Posterior vena cava (tissue), 2 donors: Measurements from ENCODE around the gene HMCES. TPM values are rescaled to one million over a fixed set of nuclear protein-coding genes. Genes with fewer than 3 reads are reported as not detected.

ENCODE experiments used
- microRNA-seq, 2 donors: library from miRNA; unstranded; fragments of <30 nt; microRNA quantifications; one replicate each; pipeline ENCODE4 v1.2.0, GENCODE V29; 2020 to 2021; ENCODE audit warnings: borderline microRNAs expressed in 2 of 2
- total RNA-seq, 2 donors: library from RNA; stranded (reverse); fragmentation: NEBNext Ultra II Directional; extraction: Animal tissue kit (Norgen Biotek cat#: 25700); gene quantifications; one replicate each; pipeline ENCODE4 v1.2.1, GENCODE V29; 2021
- donor health status: DM: yes; HTN: yes; CAD: no.
- donor health status: DM: yes; HTN: yes; CAD: no.

HMCES gene
- total RNA-seq, 2 donors from 2014 or later = 24.5 to 25.2 TPM

Small RNAs within 50 kb of the gene (microRNA-seq; reads per million reads assigned to microRNA genes)
- 0 to 1.0 reads per million in 2 donors for gene MIR6826

Other genes starting within 250 kb of the HMCES start
- under 1 TPM in 1 of 2 donors, not detected in 1; 0.48 TPM for gene GP9, start 218.1 kb upstream of the HMCES start, total RNA-seq
- 10 to 100 TPM; 18.1 to 21.7 TPM for gene RAB43, start 157.1 kb upstream of the HMCES start, total RNA-seq
- 10 to 100 TPM; 21.1 to 23.7 TPM for gene ISY1, start 117.8 kb upstream of the HMCES start, total RNA-seq
- 100 to 1,000 TPM; 267 to 284 TPM for gene CNBP, start 95.0 kb upstream of the HMCES start, total RNA-seq
- 100 to 1,000 TPM; 139 to 143 TPM for gene COPG1, start 29.3 kb upstream of the HMCES start, total RNA-seq
- gene EFCAB12, start 149.8 kb downstream of the HMCES start, total RNA-seq = under 1 TPM; 0.05 to 0.14 TPM
- 10 to 100 TPM; 23.1 to 24.9 TPM for gene MBD4, start 161.1 kb downstream of the HMCES start, total RNA-seq
- gene IFT122, start 161.4 kb downstream of the HMCES start, total RNA-seq = 10 to 100 TPM; 22.0 to 22.5 TPM
- gene RHO, start 249.8 kb downstream of the HMCES start, total RNA-seq = not detected